ENCODE results near the gene HOXB9.

The HOXB9 gene

GRCh38 chr17:48647963-48648245 lies 21.7 kb upstream of the HOXB9 start:
- H3K27ac ChIP-seq (replicated peaks) = no peak overlapping the region
- TF ChIP-seq GABPA (IDR thresholded peaks at IDR 0.05; ENCODE audit: low read depth) (no peak), CTCF (IDR thresholded peaks at IDR 0.05; ENCODE audit: insufficient read depth, low read length) (no peak), REST (IDR thresholded peaks at IDR 0.05; ENCODE audit: insufficient replicate concordance, low read depth) (no peak), SPI1 (IDR thresholded peaks at IDR 0.05; ENCODE audit: borderline replicate concordance, low read depth) (no peak), POLR2AphosphoS5 (IDR thresholded peaks at IDR 0.05; ENCODE audit: low read depth) (no peak)
- H3K27me3 ChIP-seq (ENCODE audit: insufficient read depth, poor library complexity, severe bottlenecking) = peaks cover 57% of the 10 kb centered on the region
- no peak for DNase-seq (ENCODE audit: low read depth in 1 of 2, low spot score in 1 of 2)
- H3K4me3 ChIP-seq (replicated peaks; ENCODE audit: insufficient read depth, low read length) = no peak overlapping the region

GRCh38 chr17:48647103-48647962 lies 21.2 kb upstream of the HOXB9 start:
- no peak for DNase-seq (ENCODE audit: low read depth in 1 of 2, low spot score in 1 of 2)
- H3K27ac ChIP-seq (replicated peaks) = no peak overlapping the region
- H3K4me3 ChIP-seq (replicated peaks; ENCODE audit: insufficient read depth, low read length) = peak overlapping the region; percentile 32

More at GRCh38 chr17:48647103-48647962, 21.2 kb upstream of the HOXB9 start:
- peaks cover 62% of the 10 kb centered on the region for H3K27me3 ChIP-seq (ENCODE audit: insufficient read depth, poor library complexity, severe bottlenecking)
- no peak for TF ChIP-seq CTCF (IDR thresholded peaks at IDR 0.05; ENCODE audit: insufficient read depth, low read length)
- TF ChIP-seq POLR2AphosphoS5 (IDR thresholded peaks at IDR 0.05; ENCODE audit: low read depth) = no peak
- no peak for TF ChIP-seq SPI1 (IDR thresholded peaks at IDR 0.05; ENCODE audit: borderline replicate concordance, low read depth)
- no peak for TF ChIP-seq REST (IDR thresholded peaks at IDR 0.05; ENCODE audit: insufficient replicate concordance, low read depth)
- no peak for TF ChIP-seq GABPA (IDR thresholded peaks at IDR 0.05; ENCODE audit: low read depth)
